GM21360 (cell line): ENCODE results near the gene KERA.
A peak's percentile ranks its signal among the peaks of the same experiment; 100 is the strongest.
"Not testable (repeated sequence)": the region's sequence is repeated elsewhere in the genome, so short reads cannot be mapped to it uniquely, and the experiment has no call there.

ENCODE experiments used
- ATAC-seq: cut with Tn5 transposase; IDR thresholded peaks from one replicate; pipeline ENCODE4 v1.9.1; 2021; ENCODE audit warnings: mild to moderate bottlenecking, moderate library complexity; ENCODE audit not compliant: unreplicated experiment

KERA gene, protein sequence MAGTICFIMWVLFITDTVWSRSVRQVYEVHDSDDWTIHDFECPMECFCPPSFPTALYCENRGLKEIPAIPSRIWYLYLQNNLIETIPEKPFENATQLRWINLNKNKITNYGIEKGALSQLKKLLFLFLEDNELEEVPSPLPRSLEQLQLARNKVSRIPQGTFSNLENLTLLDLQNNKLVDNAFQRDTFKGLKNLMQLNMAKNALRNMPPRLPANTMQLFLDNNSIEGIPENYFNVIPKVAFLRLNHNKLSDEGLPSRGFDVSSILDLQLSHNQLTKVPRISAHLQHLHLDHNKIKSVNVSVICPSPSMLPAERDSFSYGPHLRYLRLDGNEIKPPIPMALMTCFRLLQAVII

DNA sequence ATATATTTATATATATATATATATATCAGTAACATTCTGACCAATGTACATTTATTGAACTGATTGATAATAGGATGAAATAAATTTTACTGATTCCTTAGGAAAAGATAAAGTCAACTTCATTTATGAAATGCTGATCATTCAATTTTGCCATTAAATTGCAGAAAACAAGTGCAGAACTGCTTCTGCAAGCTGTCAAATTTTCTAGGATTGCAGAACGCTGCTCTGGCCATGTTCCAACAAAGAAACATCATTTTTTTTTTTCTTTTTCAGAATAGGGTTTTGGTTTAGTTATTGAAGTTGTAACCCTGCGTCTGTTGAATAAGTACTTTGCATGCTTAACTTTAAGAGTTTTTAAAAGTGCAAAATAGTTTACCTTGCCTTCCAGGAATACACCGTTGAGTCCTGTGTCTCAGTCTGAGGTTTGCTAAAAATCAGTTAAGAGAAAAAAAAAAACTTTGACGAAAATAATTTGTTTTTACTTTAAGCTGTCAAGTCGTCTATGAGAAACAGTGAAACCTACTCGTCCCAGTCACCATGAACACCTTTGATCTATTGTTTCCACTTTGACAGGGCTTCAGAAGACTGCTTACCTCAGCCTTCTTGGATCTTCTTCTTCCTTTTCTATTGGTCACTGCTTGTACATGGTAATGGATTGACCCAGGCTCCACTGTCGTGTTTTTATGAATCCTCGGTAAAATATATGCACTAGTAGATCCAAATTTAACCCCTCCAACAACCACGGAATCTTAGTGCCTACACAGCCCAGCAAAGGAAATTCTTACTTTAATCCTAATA, at the start of gene KERA:
Gene KERA (minus strand): TSS at position 657 of the 798 bp plus-strand sequence. CDS start 1,743 bp downstream, outside the sequence.
- no peak for ATAC-seq

DNA sequence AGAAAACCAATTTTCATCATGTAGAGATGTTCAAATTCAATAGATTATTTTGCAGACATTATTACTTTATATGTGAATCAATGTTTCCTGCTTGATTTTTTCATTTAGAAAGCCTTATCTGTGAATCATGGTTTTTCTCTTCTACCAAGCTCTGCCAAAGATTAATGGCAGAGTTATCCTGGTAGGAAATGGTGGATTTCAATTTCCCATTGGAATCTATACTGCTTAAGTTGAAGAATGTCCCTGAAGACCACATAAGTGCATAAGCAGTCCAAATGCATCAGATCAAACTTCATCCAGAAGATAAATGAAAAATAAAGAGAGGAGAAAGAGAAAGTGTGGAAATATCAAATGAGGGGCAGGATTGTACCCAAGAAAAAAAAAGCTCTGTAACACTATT, 48.5 kb upstream of the KERA start:
- no peak for ATAC-seq

DNA sequence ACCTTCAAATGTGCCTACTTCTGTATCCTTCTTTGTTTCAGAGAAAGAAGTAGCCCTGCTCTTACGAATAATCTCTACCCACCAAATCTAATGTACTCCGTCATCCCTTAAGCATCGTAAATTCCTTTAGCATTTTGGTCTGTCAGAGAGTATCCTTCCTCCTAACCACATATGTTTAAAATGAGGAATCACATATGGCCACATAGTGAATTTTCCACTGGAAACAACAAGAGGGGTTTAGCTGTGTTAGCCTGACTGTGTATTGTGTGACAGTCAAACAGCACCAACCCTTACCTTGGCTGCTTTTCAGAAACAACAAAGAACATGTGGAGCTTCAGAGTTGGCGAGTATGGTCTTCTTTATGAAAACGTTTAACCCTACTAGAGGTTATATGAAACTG, 48.0 kb upstream of the KERA start:
- no peak for ATAC-seq

DNA sequence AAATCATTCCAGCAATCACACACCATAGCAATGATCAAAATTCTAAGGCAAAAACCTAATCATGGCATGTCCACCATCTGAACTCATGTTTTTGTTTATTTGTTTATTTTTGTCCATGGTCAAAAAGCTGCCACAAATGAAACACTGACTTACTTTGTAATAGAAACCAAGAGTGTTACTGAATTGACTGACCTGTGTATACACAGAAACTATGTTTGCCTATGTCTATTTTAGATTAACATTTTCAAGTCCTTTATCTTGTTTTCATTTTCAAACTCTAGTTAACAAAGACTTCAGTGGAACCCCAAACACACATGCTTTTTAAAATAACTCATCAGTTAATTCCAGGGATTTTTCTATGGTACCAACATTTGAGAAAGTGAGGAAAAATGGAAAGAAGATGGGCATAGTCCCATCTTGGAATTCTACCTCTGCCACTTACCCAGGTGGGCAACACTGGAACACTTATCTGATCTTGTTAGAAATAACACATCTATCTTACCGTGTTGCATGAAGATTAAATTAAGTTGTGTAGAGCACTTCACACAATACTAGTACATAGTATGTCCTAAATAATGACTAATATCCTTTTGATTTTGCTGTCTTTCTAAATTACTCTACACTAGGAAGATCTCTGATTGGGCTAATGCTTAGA, 47.1 kb upstream of the KERA start:
- ATAC-seq: peak; percentile 68

DNA sequence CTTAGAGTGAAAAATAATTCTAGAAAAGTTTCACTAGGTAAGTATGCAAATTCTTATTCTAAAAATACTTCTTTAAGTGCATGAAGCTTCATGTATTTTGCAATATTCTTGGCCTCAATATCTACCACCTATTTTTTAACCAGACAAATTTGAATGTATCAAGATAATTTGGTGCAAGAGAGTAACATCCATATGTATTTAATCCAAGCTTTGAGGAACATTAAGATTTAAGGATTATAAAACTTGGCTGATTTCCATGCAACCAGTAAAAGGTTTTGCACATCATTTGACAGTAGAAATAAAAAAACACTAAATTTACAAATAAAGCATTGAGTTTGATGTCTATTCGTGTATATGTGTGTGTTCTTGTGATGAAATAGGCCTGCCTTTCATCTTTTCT, 45.8 kb upstream of the KERA start:
- no peak for ATAC-seq

DNA sequence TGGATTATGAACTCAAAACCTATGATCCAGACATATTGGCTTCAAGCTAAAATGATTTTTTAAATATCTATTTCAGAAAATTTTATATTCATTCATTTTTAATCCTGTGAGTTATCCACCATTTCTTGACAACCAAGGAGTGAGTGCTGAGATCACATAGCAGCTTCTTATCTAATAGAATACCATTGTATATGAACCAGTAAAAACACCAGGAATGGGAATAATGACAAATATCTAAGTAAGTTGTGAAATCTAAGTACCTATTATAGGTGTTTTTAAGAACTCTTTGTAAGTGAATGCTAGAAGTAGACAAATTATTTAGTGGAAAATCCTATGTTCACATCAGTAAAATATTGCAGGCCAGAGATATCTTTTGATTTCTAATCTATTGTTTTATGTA, 45.3 kb upstream of the KERA start:
- ATAC-seq: no peak

DNA sequence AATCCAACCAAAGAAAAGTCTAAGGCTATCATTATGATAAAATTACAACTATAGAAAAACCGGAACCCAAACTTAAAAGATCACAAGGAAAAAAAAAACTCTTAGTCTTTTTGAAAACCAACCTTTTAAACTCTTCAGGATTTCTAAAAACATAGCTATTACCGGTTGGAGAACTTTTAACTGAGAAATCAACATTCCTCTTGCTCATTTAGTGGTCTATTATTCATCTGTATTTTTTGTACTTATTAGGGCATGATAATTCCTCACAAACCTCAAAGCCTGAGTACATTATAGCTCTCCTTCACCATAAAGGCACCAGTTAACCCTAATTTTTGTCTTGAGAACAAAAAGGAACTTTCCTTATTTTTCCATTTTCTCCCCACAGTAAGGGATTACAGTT, 43.1 kb upstream of the KERA start:
- ATAC-seq: no peak

DNA sequence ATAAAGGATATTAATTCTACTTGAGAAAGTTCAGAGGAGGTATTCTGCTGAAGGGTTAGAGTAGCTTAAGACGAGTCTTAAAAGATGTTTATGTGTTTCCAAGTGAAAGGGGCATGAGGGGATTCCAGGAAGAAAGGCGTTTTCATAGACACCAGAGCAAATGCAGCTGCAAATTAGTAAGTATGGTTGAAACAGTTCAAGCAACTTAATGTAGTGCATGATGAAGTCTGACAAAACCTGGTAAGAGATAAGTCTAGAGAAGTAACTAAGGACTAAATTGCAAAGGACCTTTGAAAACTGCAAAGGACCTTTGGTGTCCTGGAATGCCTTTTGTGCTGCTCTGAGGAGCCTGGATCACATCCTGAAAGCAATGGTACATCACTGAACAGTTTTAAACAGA, 42.0 kb upstream of the KERA start:
- ATAC-seq: no peak

DNA sequence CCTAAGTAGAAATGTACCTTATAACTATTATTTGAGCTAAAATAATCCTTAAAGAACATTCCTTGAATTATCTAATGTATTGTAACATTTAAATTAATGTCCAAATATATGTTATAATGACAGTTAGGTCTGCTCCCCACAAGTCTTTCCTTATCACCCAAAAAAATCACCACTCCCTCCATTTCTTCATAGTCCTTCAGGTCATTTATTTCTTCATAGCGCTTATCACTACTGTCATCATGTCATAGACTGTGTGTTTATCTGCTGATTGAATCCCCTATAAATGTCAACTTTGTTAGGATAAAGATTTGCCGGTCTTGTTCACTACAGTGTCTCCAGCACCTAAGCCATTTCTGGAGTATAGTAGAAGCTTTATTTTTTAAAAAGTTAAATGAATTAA, 41.5 kb upstream of the KERA start:
- no peak for ATAC-seq

DNA sequence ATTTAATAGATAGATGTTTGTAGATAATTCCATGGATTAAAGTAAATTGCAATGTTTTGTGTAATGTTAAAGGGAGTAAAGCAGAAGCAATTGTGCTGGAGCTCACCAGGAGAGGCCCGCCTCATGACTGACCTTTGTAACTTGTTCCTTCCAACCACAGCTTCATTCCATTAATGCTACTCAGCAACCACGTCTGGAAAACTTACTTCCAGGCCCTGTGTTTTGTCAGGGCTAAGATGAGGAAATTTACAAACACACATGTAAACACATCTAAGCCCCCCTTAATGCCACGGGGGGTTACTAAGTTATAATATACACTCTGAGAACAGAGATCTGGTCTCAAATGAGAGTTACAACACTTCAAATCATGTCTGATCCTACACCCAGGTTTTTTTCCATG, 41.1 kb upstream of the KERA start:
- no peak for ATAC-seq

DNA sequence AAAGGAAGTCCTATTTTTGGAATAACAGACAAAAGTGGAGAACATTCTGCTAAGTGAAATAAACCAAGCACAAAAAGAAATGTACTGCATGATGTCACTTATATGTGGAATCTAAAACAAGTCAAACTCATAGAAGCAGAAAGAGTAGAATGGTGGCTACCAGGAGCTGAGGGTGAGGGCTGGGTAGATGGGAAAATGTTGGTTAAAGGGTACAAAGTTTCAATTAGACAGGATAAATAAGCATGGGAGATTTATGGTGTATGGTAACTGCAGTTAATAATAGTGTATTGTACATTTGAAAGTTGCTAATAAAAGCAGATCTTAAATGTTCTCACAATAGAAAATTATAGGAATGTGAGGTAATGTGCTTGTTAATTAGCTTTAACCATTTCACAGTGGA, 40.6 kb upstream of the KERA start:
- ATAC-seq: no peak

DNA sequence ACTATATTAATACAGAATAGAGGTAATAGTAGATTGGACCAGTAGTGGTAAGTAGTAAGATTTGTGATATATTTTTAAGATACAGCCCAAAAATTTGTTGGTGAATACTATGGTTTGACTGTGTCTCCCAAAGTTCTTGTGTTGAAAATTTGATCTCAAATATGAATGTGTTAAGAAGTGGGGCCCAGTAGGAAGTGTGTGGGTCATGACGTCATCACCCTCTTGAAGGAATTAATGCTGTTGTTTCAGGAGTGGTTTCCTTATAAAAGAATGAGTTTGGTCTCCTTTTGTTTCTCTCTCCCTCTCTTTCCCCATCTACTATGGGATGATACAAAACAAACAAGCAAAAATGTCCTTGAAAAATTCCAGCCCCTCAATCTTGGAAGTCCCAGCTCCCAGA, 37.1 kb upstream of the KERA start:
- no peak for ATAC-seq

DNA sequence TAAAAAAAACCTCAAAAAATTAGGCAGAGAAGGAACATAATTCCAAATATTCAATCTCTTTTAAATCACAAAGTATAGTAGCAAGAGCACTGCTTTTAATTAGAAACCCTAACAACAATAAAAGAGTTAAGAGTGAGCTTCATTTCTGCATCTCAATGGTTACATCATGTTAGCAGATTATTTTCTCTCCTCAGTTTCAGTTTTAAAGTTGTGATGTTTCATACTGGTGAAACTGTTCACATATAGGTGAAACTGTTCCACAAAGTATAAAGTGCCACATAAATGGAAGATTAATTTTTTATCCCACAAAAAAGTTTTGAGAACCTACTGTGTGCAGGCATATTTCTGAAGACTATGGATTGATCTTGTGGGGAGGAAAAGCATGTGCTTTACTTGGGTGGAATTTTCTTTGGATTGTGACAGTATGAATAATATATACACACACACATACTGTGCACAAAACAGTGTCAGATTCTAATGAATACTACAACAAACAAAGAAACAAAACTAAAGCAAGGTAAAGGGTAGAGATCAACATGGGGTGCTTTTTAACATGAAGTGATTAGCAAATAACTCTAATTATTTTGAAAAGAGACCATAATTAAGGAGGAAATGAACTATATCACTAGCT, 36.3 kb upstream of the KERA start:
- no peak for ATAC-seq

DNA sequence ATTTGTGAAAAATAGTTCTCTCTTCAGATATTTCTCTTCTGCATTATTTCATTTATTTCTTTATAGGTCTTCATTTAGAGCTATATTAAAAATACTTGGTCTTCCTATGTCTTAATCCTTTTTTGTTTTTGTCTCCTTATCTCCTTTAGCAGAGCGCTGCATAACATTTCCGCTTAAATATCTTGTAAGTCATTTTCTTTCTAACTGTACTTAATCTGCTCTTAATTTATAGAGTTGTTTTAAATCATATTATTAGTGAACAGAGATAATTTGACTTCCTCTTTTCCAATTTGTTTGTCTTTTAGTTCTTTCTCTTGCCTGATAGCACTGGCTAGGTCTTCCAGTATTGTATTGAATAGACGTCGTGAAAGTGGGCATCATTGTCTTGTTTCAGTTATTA, 35.5 kb upstream of the KERA start:
- ATAC-seq: no peak

DNA sequence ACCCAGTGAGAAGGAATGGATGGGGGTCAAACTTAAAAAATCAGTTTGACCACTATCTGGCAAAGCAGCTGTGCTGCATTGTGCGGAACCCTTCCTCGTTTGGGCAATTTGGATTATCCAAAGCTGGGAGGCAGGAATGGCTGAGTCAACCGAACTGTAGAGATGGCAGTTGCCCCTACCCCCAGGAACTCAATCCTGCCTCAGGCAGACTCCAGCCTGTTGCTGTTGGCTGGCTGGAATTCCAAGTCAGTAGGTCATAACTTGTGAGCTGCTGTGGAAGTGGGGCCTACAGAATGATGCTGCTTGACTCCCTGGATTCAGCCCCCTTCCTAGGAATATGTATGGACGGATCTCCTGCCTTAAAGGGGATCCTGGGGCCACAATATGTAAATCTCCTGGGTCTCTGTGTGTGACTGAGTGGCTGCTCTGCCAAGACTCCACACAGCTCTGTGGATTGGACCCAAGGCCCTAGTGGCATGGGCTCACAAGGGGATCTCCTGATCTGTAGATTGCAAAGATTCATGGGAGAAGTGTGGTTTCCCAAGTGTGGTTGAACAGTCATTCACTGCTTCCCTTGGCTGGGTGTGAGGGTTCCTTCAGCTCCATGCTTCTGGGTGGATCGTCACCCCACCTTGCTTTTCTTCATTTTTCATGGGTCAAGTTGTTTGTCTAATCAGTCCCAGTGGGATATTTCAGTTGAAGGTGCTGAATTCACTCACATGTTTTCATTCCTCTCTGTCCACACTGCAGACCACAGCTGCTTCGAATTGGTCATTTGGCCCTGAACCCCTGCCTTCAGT, 34.3 kb upstream of the KERA start:
- no peak for ATAC-seq

DNA sequence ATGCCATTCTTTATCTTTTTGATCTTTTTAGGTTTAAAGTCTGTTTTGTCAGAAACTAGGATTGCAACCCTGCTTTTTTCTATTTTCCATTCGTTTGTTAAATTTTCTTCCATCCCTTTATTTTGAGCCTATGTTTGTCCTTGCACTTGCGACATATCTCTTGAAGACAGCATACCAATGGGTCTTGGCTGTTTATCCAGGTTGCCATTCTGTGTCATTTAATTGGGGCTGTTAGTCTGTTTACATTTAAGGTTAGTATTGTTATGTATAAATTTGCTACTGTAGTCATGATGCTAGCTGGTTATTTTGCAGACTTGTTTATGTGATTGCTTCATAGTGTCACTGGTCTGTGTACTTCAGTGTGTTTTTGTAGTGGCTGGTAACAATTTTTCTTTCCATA, 32.1 kb upstream of the KERA start:
- not testable (repeated sequence) for ATAC-seq

DNA sequence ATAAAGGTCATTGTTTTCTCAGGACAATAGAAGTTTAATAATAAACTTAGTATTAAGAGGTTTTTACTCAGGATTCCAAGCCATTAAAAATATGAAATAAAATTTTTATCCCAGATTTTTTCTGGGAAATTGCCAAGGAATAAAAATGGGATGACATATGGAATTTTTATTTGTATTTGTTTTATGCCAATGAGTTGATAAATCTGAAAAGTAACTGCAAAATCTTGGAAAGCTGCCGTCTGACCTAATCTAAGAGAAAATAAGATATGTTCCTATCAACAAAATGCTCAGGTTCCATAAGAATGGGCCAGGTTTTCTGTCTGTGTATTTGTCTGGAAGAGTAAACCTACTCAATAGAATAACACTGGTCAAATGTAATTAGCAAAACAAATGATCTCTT, 22.2 kb upstream of the KERA start:
- ATAC-seq: no peak

DNA sequence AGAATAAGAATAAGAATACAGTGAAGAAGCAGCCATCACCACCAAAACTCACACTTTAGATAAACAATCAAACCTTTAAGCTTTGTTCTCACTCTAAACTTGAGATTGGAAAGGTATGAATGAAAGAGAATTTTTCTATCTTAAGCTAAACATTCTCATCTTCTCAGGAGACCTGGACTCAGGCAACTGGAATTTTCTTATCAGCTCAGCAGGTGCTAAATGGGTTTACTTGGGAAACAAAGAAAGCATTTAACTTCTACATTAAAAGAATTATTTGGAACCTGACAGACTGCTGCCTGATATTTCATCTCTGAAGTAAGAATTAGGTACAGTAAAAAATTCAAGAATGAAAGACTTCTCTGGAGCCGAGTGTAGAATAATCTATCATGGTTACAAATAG, 20.7 kb upstream of the KERA start:
- no peak for ATAC-seq

DNA sequence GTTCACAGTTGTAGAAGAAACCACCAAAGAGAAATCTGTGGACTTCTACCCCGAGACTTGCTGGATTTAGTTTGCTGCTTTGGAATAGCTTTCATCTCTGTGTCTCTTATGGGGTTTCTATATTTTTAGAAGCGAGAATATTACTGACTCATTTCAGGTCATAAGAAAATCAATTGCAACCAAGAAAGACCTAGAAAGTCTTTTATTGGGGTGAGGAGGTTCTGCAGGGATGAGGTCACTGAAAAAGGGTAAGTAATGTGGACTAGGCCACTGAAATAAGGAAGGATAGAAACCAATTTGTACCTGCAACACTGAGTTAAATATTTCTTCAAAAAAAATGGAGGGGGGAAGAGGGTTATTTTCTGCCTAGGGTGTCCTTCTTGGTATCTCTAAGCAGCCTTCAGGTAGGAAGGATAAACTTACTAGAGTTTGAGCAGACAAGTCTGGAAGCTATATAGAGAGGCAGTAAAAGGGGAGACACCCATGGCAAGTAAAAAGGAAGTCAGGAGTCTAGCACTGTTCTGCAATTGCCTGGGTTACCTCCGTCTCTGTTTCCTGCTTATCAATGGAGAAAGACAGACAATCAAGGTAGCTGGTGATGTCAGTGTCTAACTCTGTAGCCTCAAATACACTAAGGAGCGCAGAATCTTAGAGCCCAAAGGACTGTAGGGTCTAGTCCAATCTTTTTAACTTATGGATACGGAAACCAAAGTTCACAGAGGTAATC, 19.6 kb upstream of the KERA start:
- no peak for ATAC-seq

DNA sequence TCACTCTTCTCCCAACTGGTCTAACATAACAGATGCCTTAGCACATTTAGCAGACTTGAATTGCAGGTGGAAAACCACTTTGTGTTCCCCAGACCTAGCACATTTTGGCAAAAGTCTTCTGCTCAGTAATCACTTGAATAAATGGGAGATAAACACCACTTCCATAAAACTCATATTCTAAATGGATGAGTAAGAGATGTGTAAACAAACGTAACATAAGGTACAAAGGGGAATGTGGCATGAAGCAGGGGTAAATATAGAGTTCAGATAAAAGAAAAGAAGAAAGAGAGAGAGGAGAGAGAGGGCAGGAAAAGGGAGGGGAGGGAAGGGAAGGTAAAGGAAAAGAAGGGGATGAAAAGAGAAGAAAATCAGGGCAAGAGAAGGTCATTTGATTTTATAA, 17.0 kb upstream of the KERA start:
- no peak for ATAC-seq
